ENCODE results near the gene LYPD6B.

DNA sequence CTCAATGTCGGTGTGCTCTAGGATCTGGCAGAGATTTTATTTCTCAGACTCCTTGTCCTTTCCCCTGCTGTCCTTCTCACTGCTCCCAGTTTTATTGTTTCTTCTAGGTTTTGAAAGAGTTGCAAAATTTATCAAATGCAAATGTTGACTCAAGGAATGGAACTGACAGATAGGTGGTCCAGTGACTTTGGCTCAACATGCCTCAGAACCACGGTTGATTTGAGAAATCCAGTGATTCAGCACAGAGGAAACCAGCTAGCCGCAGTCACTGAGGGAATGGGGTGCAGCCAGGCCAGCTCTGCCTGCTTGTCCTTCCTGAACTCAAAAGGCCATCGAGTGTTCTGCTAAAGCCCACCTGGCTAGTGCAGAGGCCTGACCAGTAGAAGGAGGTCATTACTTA, 166.2 kb downstream of the LYPD6B start:
- TF ChIP-seq CTCF (IDR thresholded peaks at IDR 0.05; ENCODE audit: insufficient read depth, low read length) (no peak), POLR2AphosphoS5 (IDR thresholded peaks at IDR 0.05; ENCODE audit: low read depth) (no peak), REST (IDR thresholded peaks at IDR 0.05; ENCODE audit: insufficient replicate concordance, low read depth) (no peak), GABPA (IDR thresholded peaks at IDR 0.05; ENCODE audit: low read depth) (no peak), SPI1 (IDR thresholded peaks at IDR 0.05; ENCODE audit: borderline replicate concordance, low read depth) (no peak)

All from HL-60 (cell line).